Esophagus muscularis mucosa (tissue), 4 donors: ENCODE data around the gene GNB5. TPM values are rescaled to one million over a fixed set of nuclear protein-coding genes. Genes with fewer than 3 reads are reported as not detected.

Experiments used
- DNase-seq: peaks from one replicate; pipeline ENCODE4 v3.0.0-alpha.2; 2017; ENCODE audit errors: extremely low spot score
- H3K27ac ChIP-seq, 4 donors: fragments of 200-600 bp; sonication (generic); replicated peaks in 1 of 4; 1 replicate in 3 of 4; 2 replicates in 1 of 4; pipeline ENCODE4 v1.5.1; 2016 to 2019; ENCODE audit warnings: mild to moderate bottlenecking in 1 of 4
- H3K27me3 ChIP-seq, 4 donors: fragments of 200-600 bp; sonication (generic); one replicate each; pipeline versions ENCODE4 v1.5.1 to v1.6.0; 2016 to 2019
- H3K36me3 ChIP-seq, 4 donors: fragments of 200-600 bp; sonication (generic); one replicate each; pipeline ENCODE4 v1.5.1; 2016 to 2019
- H3K4me1 ChIP-seq, 4 donors: fragments of 200-600 bp; sonication (generic); one replicate each; pipeline ENCODE4 v1.5.1; 2016 to 2019
- H3K4me3 ChIP-seq, 4 donors: fragments of 200-600 bp; sonication (generic); 1 replicate in 2 of 4; 2 replicates in 2 of 4; pipeline ENCODE4 v1.5.1; 2016 to 2019; ENCODE audit warnings: mild to moderate bottlenecking in 4 of 4, moderate library complexity in 1 of 4
- H3K9me3 ChIP-seq, 4 donors: fragments of 200-600 bp; sonication (generic); 1 replicate in 3 of 4; 2 replicates in 1 of 4; pipeline ENCODE4 v1.5.1; 2016 to 2019
- CTCF ChIP-seq, 3 experiments: fragments of 200-600 bp in 2 of 3; fragments of 450-650 bp in 1 of 3; sonication (generic) in 2 of 3; IDR thresholded peaks; one replicate each; pipeline ENCODE4 v1.5.1; 2017 to 2019; ENCODE audit warnings: antibody characterized with exemption in 3 of 3, mild to moderate bottlenecking in 2 of 3, moderate library complexity in 1 of 3
- EP300 ChIP-seq: sonication (generic); formaldehyde crosslinking; IDR thresholded peaks from one replicate; pipeline ENCODE4 v1.6.1; 2017; ENCODE audit warnings: antibody characterized with exemption
- POLR2A ChIP-seq: fragments of 450-650 bp; IDR thresholded peaks from one replicate; pipeline ENCODE4 v1.6.1; 2017; ENCODE audit warnings: antibody characterized with exemption, moderate library complexity, mild to moderate bottlenecking, low read depth
- POLR2AphosphoS5 ChIP-seq, 2 donors: sonication (generic); formaldehyde crosslinking; IDR thresholded peaks; one replicate each; pipeline ENCODE4 v1.6.1; 2017; ENCODE audit warnings: antibody characterized with exemption in 2 of 2
- WGBS: methylation state at CpG from one replicate; pipeline ENCODE4 v1.1.5; 2018; 5-methylcytosine and 5-hydroxymethylcytosine counted together
- intact Hi-C: fragments of 100-400 bp; cut with DNase I; formaldehyde crosslinking; loops from one replicate; pipeline ENCODE4 v1.15.1; 2023
- total RNA-seq, 4 donors: library from RNA; depleted of rRNA; stranded (reverse); fragments of >200 nt; gene quantifications; one replicate each; pipeline versions ENCODE4 v1.1.0 to v1.2.1, GENCODE V29; 2016

The GNB5 gene
- total RNA-seq, 4 donors from 2014 or later, result 26.7 to 50.1 (median 36.2) TPM

GRCh38 chr15:52107238-52107637 lies 84.0 kb downstream of the GNB5 start:
- WGBS, result 98% methylated on average over 6 of the region's 6 CpGs
- intact Hi-C loops, result no loop called here
- TF ChIP-seq POLR2AphosphoS5 (IDR thresholded peaks at IDR 0.05), result no peak
- TF ChIP-seq CTCF (IDR thresholded peaks at IDR 0.05), result no peak
- TF ChIP-seq POLR2A, result no peak
- TF ChIP-seq EP300, result no peak
- H3K4me3 ChIP-seq, result no peak overlapping the region
- no peak for DNase-seq
- peaks cover 0 to 49% (median 17%) of the 10 kb centered on the region in 4 donors for H3K27me3 ChIP-seq
- peaks cover 4 to 15% (median 13%) of the 10 kb centered on the region in 4 donors for H3K4me1 ChIP-seq
- H3K27ac ChIP-seq, result no peak overlapping the region
- H3K9me3 ChIP-seq, result no peaks in the 10 kb centered on the region
- H3K36me3 ChIP-seq, result no peaks in the 10 kb centered on the region

DNA sequence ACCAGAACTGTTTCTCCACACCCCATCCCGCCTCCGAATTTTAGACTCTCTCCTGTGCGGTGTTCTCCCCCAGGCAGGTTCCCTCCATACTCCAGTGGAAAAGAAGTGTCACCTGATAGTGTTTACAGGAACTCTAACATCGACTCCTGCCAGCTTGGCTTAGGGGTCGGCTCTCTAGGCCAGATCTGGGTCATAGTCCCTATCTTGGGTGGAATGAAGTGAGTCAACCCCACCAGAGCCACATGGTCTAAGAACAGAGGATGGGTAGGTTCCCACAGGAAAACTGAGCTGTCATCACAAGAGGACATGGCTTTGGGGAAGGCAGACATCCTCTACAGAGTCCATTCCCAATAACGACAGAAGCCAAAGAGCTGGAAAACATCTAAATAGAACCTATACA lies 84.6 kb downstream of the GNB5 start:
- Histone ChIP-seq H3K27ac (no peak overlapping the region), H3K36me3 (no peaks in the 10 kb centered on the region), H3K4me3 (no peak overlapping the region), H3K4me1 (peaks cover 0 to 9% (median 7%) of the 10 kb centered on the region in 4 donors), H3K9me3 (no peaks in the 10 kb centered on the region), H3K27me3 (peaks cover 0 to 43% (median 11%) of the 10 kb centered on the region in 4 donors)
- DNase-seq, result no peak
- TF ChIP-seq EP300, result no peak
- no peak for TF ChIP-seq CTCF (IDR thresholded peaks at IDR 0.05)
- no peak for TF ChIP-seq POLR2AphosphoS5 (IDR thresholded peaks at IDR 0.05)
- no peak for TF ChIP-seq POLR2A
- 82% methylated on average over 6 of the region's 6 CpGs for WGBS
- intact Hi-C loops, result no loop called here

GRCh38 chr15:52105846-52106245 lies 85.3 kb downstream of the GNB5 start:
- Histone ChIP-seq H3K4me1 (peaks cover 0 to 11% (median 6%) of the 10 kb centered on the region in 4 donors), H3K27ac (no peak overlapping the region), H3K27me3 (peaks cover 0 to 35% (median 5%) of the 10 kb centered on the region in 4 donors), H3K36me3 (no peaks in the 10 kb centered on the region), H3K4me3 (no peak overlapping the region), H3K9me3 (no peaks in the 10 kb centered on the region)
- WGBS, result 96% methylated on average over 2 of the region's 2 CpGs
- no peak for DNase-seq
- intact Hi-C loops, result no loop called here
- no peak for TF ChIP-seq CTCF (IDR thresholded peaks at IDR 0.05)
- no peak for TF ChIP-seq POLR2AphosphoS5 (IDR thresholded peaks at IDR 0.05)
- no peak for TF ChIP-seq POLR2A
- no peak for TF ChIP-seq EP300

DNA sequence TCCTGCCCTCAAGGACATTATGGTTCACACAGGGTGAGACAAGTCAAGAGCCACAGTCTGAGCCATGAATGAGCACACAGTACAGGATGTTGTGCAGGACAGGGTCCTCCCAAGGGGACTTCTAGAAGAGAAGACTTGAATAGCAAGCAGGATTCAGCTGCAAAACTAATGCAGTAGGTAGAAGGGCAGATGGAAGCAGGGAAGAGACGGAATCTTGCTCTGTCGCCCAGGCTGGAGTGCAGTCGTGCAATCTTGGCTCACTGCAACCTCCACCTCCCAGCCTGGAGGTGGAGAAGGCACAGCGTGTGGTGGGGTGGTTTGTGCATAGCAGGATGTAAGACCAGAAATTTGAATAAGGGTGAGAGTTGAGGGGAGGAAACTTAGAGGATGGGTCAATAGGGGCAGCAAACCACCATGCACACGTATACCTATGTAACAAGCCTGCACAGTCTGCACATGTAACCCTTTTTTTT lies 86.6 kb downstream of the GNB5 start:
- intact Hi-C loops, result no loop called here

More for the DNA sequence above, 86.6 kb downstream of the GNB5 start:
- Histone ChIP-seq H3K36me3 (no peaks in the 10 kb centered on the region), H3K4me1 (peaks cover 0 to 14% (median 6%) of the 10 kb centered on the region in 4 donors), H3K9me3 (no peaks in the 10 kb centered on the region), H3K27me3 (peaks cover 0 to 22% (median 0%) of the 10 kb centered on the region in 4 donors), H3K27ac (no peak overlapping the region), H3K4me3 (no peak overlapping the region)
- DNase-seq, result no peak
- TF ChIP-seq EP300 (no peak), POLR2AphosphoS5 (IDR thresholded peaks at IDR 0.05) (no peak), CTCF (IDR thresholded peaks at IDR 0.05) (no peak), POLR2A (no peak)
- WGBS, result 88% methylated on average over 5 of the region's 5 CpGs
